ENCODE results near the gene CDH22. TPM values are rescaled to one million over a fixed set of nuclear protein-coding genes. Genes with fewer than 3 reads are reported as not detected.

Gene CDH22
- total and polyA plus RNA-seq, 2 experiments from 2014 or later = 0.08 to 0.10 TPM

DNA sequence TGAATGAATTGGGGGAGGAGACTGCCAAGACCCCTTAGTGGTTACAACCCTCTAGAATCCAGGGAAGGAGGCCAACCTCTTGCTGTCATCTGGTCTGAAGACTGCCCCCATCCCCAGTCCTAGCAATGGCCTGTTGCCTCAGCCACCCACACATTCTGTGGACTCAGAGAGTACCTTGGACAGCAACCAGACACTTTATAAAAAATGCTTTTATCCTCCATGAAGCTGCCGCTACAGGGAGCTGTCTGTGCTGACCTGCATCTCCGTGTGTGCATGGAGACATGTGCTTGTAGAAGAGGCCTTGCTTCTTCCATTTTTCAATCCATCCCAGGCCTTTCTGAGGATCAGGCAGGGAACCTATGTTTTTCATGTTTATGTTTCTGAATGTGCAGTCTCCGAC is 15.2 kb downstream of the CDH22 start:
- peaks cover 21% of the 10 kb centered on the region for H3K4me1 Mint-ChIP-seq
- peak; percentile 78 for ATAC-seq

DNA sequence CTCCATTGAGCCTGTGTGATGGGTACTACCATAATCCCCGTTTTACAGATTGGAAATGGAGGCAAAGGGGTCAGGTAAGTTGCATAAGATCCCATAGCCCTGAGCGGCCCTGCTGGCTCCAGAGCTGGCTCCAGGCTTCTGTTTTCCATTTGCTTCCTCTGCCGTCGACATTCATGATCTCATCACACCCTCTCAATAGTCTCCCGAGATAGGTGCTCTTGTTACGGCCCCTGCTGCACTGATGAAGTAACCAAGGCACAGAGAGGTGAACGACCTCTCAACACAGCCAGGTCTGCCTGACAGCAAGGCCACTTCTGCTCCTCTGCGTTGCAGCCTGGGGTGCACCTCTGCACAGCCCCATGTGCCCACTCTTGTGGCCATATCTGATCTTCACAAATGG is 16.9 kb downstream of the CDH22 start:
- no peaks in the 10 kb centered on the region; the same call in 1 of the 2 replicates for H3K4me1 ChIP-seq (ENCODE audit: insufficient read depth)
- H3K9me2 ChIP-seq (ENCODE audit: insufficient read depth) = no peaks in the 10 kb centered on the region
- no peaks in the 10 kb centered on the region for H3K36me3 ChIP-seq (ENCODE audit: insufficient read depth)
- no peaks in the 10 kb centered on the region for H3F3A ChIP-seq (replicated peaks; ENCODE audit: low read depth)
- Mint-ChIP-seq H3K27ac (no peak overlapping the region), H3K36me3 (ENCODE audit: low read depth) (no peaks in the 10 kb centered on the region), H3K9me3 (no peaks in the 10 kb centered on the region), H3K27me3 (ENCODE audit: insufficient read depth, low read depth, poor library complexity) (peaks cover 7% of the 10 kb centered on the region), H3K4me1 (peaks cover 21% of the 10 kb centered on the region), H3K4me3 (no peak overlapping the region)
- no peak for ATAC-seq
- H3K4me2 ChIP-seq = no peak overlapping the region
- no peak overlapping the region for H3K4me3 ChIP-seq
- no peak for DNase-seq (ENCODE audit: low spot score)
- H3K79me2 ChIP-seq (replicated peaks; ENCODE audit: insufficient read depth) = no peaks in the 10 kb centered on the region
- no peaks in the 10 kb centered on the region for H4K20me1 ChIP-seq (replicated peaks; ENCODE audit: insufficient read depth)
- no peak overlapping the region for H3K27ac ChIP-seq (ENCODE audit: low read depth)
- no peaks in the 10 kb centered on the region for H3K27me3 ChIP-seq (ENCODE audit: insufficient read depth)
- H2AFZ ChIP-seq = no peak overlapping the region
- no peak for TF ChIP-seq EZH2phosphoT487 (IDR thresholded peaks at IDR 0.05; ENCODE audit: unreplicated experiment)
- TF ChIP-seq CREB1 (CRISPR knock-in tag; IDR thresholded peaks at IDR 0.05; ENCODE audit: low read depth) = no peak
- no peak for TF ChIP-seq STAT1 (IDR thresholded peaks at IDR 0.05; ENCODE audit: unreplicated experiment)
- TF ChIP-seq, protein P1, sequence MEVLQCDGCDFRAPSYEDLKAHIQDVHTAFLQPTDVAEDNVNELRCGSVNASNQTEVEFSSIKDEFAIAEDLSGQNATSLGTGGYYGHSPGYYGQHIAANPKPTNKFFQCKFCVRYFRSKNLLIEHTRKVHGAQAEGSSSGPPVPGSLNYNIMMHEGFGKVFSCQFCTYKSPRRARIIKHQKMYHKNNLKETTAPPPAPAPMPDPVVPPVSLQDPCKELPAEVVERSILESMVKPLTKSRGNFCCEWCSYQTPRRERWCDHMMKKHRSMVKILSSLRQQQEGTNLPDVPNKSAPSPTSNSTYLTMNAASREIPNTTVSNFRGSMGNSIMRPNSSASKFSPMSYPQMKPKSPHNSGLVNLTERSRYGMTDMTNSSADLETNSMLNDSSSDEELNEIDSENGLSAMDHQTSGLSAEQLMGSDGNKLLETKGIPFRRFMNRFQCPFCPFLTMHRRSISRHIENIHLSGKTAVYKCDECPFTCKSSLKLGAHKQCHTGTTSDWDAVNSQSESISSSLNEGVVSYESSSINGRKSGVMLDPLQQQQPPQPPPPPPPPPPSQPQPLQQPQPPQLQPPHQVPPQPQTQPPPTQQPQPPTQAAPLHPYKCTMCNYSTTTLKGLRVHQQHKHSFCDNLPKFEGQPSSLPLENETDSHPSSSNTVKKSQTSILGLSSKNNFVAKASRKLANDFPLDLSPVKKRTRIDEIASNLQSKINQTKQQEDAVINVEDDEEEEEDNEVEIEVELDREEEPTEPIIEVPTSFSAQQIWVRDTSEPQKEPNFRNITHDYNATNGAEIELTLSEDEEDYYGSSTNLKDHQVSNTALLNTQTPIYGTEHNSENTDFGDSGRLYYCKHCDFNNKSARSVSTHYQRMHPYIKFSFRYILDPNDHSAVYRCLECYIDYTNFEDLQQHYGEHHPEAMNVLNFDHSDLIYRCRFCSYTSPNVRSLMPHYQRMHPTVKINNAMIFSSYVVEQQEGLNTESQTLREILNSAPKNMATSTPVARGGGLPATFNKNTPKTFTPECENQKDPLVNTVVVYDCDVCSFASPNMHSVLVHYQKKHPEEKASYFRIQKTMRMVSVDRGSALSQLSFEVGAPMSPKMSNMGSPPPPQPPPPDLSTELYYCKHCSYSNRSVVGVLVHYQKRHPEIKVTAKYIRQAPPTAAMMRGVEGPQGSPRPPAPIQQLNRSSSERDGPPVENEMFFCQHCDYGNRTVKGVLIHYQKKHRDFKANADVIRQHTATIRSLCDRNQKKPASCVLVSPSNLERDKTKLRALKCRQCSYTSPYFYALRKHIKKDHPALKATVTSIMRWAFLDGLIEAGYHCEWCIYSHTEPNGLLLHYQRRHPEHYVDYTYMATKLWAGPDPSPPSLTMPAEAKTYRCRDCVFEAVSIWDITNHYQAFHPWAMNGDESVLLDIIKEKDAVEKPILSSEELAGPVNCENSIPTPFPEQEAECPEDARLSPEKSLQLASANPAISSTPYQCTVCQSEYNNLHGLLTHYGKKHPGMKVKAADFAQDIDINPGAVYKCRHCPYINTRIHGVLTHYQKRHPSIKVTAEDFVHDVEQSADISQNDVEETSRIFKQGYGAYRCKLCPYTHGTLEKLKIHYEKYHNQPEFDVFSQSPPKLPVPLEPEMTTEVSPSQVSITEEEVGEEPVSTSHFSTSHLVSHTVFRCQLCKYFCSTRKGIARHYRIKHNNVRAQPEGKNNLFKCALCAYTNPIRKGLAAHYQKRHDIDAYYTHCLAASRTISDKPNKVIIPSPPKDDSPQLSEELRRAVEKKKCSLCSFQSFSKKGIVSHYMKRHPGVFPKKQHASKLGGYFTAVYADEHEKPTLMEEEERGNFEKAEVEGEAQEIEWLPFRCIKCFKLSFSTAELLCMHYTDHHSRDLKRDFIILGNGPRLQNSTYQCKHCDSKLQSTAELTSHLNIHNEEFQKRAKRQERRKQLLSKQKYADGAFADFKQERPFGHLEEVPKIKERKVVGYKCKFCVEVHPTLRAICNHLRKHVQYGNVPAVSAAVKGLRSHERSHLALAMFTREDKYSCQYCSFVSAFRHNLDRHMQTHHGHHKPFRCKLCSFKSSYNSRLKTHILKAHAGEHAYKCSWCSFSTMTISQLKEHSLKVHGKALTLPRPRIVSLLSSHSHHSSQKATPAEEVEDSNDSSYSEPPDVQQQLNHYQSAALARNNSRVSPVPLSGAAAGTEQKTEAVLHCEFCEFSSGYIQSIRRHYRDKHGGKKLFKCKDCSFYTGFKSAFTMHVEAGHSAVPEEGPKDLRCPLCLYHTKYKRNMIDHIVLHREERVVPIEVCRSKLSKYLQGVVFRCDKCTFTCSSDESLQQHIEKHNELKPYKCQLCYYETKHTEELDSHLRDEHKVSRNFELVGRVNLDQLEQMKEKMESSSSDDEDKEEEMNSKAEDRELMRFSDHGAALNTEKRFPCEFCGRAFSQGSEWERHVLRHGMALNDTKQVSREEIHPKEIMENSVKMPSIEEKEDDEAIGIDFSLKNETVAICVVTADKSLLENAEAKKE (CRISPR knock-in tag; IDR thresholded peaks at IDR 0.05) = no peak
- no peak for TF ChIP-seq POLR2AphosphoS5 (IDR thresholded peaks at IDR 0.05; ENCODE audit: low read depth)
- TF ChIP-seq, protein P2, sequence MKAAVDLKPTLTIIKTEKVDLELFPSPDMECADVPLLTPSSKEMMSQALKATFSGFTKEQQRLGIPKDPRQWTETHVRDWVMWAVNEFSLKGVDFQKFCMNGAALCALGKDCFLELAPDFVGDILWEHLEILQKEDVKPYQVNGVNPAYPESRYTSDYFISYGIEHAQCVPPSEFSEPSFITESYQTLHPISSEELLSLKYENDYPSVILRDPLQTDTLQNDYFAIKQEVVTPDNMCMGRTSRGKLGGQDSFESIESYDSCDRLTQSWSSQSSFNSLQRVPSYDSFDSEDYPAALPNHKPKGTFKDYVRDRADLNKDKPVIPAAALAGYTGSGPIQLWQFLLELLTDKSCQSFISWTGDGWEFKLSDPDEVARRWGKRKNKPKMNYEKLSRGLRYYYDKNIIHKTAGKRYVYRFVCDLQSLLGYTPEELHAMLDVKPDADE (IDR thresholded peaks at IDR 0.05) = no peak
- TF ChIP-seq ZNF114 (CRISPR knock-in tag; IDR thresholded peaks at IDR 0.05) = no peak
- no peak for TF ChIP-seq EZH2 (IDR thresholded peaks at IDR 0.05; ENCODE audit: low read depth, unreplicated experiment)
- no peak for TF ChIP-seq JUNB (IDR thresholded peaks at IDR 0.05; ENCODE audit: unreplicated experiment)

More for the DNA sequence above, 15.2 kb downstream of the CDH22 start:
- no peaks in the 10 kb centered on the region for H3K9me3 Mint-ChIP-seq
- H3K27me3 ChIP-seq (ENCODE audit: insufficient read depth) = no peaks in the 10 kb centered on the region
- H2AFZ ChIP-seq = no peak overlapping the region
- TF ChIP-seq, protein P3, sequence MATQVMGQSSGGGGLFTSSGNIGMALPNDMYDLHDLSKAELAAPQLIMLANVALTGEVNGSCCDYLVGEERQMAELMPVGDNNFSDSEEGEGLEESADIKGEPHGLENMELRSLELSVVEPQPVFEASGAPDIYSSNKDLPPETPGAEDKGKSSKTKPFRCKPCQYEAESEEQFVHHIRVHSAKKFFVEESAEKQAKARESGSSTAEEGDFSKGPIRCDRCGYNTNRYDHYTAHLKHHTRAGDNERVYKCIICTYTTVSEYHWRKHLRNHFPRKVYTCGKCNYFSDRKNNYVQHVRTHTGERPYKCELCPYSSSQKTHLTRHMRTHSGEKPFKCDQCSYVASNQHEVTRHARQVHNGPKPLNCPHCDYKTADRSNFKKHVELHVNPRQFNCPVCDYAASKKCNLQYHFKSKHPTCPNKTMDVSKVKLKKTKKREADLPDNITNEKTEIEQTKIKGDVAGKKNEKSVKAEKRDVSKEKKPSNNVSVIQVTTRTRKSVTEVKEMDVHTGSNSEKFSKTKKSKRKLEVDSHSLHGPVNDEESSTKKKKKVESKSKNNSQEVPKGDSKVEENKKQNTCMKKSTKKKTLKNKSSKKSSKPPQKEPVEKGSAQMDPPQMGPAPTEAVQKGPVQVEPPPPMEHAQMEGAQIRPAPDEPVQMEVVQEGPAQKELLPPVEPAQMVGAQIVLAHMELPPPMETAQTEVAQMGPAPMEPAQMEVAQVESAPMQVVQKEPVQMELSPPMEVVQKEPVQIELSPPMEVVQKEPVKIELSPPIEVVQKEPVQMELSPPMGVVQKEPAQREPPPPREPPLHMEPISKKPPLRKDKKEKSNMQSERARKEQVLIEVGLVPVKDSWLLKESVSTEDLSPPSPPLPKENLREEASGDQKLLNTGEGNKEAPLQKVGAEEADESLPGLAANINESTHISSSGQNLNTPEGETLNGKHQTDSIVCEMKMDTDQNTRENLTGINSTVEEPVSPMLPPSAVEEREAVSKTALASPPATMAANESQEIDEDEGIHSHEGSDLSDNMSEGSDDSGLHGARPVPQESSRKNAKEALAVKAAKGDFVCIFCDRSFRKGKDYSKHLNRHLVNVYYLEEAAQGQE (IDR thresholded peaks at IDR 0.05; ENCODE audit: unreplicated experiment) = peak; percentile 85
- no peak for TF ChIP-seq CREB1 (CRISPR knock-in tag; IDR thresholded peaks at IDR 0.05; ENCODE audit: low read depth)
- no peak overlapping the region for H3K4me2 ChIP-seq
- H3K79me2 ChIP-seq (replicated peaks; ENCODE audit: insufficient read depth) = no peaks in the 10 kb centered on the region
- no peak overlapping the region for H3K27ac Mint-ChIP-seq
- no peaks in the 10 kb centered on the region; the same call in 1 of the 2 replicates for H3K4me1 ChIP-seq (ENCODE audit: insufficient read depth)
- peak; percentile 78 for DNase-seq (ENCODE audit: low spot score)
- no peaks in the 10 kb centered on the region for H4K20me1 ChIP-seq (replicated peaks; ENCODE audit: insufficient read depth)
- H3K27ac ChIP-seq (ENCODE audit: low read depth) = no peak overlapping the region
- H3K27me3 Mint-ChIP-seq (ENCODE audit: insufficient read depth, low read depth, poor library complexity) = peaks cover 9% of the 10 kb centered on the region
- H3K4me3 Mint-ChIP-seq = no peak overlapping the region
- H3K36me3 ChIP-seq (ENCODE audit: insufficient read depth) = no peaks in the 10 kb centered on the region
- no peaks in the 10 kb centered on the region for H3K36me3 Mint-ChIP-seq (ENCODE audit: low read depth)
- H3F3A ChIP-seq (replicated peaks; ENCODE audit: low read depth) = no peaks in the 10 kb centered on the region
- no peak overlapping the region for H3K4me3 ChIP-seq
- H3K9me2 ChIP-seq (ENCODE audit: insufficient read depth) = no peaks in the 10 kb centered on the region

All from GM23338 (cell line).